Raji (cell line): Measurements from ENCODE around the gene SLFN14.

Experiments
- POLR2A ChIP-seq: IDR thresholded peaks from 2 replicates; pipeline ENCODE4 v1.6.1; 2011; ENCODE audit warnings: low read depth, low read length, control low read depth; ENCODE audit not compliant: insufficient read depth

Gene SLFN14

DNA sequence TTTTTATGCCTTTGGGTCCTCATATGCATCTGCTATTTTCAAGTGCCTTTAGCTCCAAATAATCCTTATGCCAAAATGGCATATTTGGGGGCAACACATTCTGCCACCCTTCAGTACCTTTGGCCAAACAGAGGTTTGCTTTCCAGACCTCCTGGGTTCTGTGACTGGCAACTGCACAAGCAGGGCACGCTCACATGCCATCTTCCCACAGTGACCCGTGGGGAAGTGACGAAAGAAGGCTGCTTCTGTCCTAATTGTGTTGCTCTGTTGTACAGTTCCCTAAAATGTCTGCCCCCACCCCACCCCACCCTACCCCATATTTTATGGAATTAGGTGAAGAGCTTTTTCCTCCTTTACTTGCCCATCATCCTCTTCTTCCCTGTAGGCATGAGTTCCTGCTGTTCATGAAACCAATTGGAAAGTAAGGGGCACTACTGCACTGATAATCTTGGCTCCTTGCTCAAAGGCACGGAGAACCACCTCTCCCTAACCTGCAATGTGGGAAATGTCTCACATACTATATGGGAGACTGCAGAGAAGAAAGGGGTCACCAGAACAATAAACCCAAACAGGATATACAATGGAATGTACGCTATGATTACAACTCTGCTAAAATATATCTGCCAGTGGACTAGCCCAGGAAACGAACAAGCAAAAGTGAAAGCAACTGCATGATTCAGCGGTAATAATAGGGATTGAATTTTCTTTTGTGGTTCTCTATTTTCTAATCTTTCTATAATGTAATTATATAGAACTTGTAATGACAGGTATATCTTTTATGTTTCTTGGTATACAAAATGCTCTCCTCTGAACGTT is 19.8 kb downstream of the SLFN14 start:
- TF ChIP-seq POLR2A: no peak

DNA sequence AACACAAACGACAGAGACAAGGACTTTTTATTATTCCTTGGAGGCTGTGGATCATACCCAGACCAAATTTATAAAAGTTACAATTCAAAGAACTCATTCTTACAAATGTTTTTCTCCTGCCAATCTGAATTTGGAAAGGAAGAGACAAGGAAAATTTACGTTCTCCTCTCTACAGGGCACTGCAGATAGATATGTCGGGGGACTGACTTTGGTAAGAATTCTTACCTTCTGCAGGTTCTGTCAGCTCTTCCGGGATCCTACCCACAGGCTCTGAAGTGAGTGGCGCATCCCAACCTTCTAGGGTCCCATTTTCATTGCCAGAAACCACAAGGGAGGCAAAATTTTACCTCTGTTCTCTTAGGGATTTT is 21.0 kb downstream of the SLFN14 start:
- TF ChIP-seq POLR2A: no peak

DNA sequence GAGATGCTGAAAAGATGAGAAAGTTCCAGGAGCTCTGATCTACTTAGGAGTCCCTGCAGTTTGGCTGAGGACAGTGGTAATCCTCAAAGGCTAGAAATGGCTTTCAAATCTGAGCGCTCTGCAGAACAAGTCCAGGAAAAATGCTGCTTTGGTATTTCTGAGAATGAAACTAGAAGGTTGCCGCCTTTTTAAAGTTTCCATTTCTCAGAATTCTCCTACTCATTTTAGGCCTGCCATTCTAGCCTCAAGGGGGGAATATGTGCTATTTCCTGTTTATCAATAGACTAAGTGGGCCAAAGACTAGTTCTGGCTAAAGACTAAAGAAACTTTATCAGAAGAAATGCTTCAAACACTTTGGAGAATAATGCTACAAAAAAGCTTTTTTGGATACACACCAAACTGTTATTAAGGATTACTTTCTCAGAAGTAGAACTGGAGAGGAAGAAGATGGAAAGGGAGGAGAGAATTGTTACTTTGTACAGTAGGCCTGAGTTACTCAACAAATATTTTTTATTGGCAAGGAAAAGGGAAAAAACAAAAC is 22.9 kb downstream of the SLFN14 start, which contains the start of gene SLFN12L:
SLFN12L (minus strand) TSS at position 78 of the 541 bp plus-strand sequence. CDS start 15,314 bp downstream, outside the sequence.
- no peak for TF ChIP-seq POLR2A

DNA sequence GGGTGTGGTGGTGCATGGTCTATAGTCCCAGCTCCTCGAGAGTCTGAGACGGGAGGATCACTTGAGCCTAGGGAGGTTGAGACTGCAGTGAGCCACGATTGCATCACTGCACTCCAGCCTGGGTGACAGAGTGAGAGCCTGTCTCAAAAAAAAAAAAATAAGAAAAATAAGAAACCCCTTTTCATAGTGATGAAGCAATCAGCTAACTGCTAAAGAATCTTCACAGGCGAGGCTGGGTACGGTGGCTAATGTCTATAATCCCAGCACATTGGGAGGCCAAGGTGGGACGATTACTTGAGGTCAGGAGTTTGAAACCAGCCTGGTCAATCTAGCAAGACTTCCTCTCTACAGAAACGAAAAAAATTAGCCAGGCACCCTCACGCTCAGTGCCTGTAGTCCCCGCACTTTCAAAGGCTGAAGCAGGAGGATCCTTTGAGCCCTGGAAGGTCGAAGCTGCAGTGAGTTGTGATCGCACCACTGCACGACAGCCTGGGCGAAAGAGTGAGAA is 23.9 kb downstream of the SLFN14 start:
- no peak for TF ChIP-seq POLR2A

DNA sequence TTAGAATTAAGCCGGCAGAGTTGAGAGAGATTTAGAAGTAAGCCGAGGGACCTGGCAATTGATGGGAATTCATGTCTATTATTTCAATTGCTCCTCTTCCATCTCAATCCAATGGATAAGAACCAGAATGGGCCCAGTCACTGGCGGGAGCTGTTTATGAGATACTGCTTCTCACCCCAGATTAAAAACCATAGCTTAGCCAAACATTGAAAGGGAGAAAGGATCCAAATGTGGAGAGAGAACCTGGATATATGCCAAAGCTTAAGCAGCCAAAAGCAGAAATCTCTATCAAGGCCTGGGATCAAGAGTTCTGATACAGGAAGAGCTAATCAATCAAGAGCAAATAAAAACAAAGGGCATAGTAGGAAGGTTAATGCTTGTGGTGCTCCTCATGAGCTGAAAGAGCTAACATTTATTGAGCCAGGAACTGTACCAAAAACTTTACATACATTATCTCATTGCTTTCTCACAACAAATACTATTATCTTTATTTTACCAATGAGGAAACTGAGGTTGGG is 26.0 kb downstream of the SLFN14 start:
- no peak for TF ChIP-seq POLR2A

DNA sequence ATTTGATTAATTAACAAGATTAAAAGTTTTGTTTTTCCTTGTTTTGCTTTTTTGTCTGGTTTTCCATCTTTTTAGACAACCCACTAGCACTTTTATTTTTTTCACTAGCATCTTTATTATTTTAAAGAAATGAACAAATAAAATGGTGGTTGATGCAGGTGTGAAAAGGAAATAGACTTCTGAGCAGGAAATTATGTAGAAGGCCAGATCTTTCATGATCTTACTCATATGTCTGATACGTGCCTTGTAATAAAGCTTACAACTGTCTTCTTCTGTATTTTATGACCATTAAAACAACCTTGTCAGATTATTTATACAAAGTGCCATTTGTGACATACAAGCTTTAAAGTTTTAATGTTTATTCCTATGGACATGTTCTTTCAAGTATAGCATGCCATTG is 29.5 kb downstream of the SLFN14 start:
- TF ChIP-seq POLR2A: no peak

DNA sequence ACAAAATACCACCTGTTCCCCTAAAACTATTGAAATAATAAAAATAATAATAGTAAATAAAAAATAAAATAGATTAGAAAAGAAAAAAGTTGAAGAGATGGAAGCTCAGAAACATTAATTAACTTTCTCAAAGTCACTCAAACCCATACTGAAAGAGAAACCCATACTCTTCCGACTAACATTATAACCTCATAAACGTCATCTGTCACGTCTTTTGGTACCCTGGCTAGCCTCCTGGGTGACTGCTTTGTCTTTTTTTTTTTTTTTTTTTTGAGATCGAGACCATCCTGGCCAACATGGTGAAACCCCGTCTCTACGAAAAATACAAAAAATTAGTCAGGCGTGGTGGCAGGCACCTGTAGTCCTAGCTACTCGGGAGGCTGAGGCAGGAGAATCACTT is 30.8 kb downstream of the SLFN14 start:
- TF ChIP-seq POLR2A: no peak

DNA sequence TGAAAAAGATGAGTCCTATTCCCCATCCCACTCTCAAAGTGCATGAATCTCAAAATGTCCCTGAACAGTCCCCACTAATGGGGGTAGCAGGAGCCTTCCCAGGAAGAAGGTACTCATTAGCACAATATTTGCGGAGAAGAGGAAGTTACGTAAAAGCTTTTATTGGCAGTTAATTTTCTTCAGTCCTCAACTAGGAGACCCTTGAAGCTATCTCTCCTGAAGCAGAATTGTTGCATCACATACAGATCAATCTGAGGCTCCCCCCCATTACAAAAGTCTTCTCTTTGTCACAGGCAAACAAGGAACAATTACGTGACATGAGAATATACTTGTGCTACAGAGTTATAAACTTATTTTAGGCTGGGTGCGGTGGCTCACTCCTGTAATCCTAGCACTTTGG is 37.3 kb downstream of the SLFN14 start:
- TF ChIP-seq POLR2A: no peak

DNA sequence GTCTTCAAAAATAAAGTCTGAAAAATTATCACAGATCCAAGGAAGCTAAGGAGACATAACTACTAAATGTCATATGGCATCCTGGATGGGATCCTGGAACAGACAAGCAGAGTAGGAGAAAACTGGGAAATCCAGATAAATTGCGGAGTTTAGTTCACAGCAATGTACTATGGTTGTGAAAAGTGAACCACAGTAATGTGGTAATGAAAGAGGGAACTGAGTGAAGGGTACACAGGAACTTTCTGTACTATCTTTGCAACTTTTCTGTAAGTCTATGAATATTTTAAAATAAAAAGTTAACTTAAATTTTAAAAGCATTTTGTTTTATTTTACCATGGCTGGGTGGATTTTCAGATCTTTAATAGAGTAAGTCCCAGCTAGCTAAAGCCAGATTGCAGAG is 39.5 kb downstream of the SLFN14 start:
- TF ChIP-seq POLR2A: no peak

DNA sequence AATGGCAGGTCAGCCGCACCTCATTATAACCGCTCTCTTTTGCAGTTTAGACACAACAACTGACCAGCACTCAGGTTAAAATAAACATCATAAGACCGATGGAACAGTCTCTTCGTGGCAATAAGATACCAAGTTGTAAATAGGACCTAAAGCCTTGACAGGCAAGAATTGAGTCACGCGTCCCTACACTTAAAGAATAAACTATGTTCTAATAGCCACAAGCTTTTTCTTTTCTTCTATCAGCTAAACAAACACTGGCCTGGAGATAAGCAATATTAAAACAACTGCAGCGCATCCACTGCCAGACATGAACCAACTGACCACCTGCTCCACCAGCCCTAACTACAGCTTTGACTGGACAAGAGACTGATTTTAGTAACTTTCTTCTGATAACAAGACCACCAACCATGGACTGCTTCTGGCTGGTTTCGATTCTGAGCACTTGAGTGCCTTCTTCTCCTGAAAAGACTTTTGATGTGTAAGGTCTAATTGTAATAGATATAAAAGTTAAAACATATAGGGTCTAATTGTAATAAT is 40.6 kb downstream of the SLFN14 start:
- no peak for TF ChIP-seq POLR2A

DNA sequence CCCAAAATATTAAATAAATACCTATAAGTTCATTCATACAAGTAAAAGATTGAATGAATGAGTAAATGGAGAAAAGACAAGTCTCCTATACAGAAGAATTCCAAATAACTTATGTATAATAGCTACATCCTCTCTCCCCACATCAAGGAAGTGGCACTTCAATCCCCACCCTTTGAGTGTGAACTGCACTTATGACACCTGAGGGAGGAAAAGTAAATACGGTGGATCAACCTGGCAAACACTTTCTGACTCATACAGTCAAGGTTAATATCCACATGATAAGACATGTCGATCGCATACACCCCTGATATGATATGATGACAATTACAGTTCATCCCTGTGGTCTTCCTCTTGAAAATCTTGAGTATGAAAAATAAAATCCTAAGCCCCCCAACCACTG is 41.2 kb downstream of the SLFN14 start:
- TF ChIP-seq POLR2A: no peak

DNA sequence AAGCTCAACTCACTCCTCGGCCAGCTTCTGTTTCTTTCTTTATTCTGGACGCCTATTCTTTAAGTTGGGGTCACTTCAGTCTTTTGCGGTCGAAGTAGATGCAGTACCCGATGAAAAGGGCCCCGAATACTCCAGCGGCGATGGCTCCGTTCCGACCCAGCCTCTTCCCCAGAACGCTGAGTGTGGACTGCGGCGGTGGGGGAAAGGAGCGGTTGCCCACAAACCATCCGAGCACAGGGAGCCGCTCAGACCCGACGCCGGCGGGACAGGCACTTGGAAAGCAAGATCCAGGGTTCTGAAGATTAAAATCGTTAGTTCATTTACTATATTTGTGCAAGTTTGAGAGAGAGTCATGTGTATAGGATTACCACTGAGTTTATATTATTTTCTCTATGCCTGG is 45.6 kb downstream of the SLFN14 start:
- no peak for TF ChIP-seq POLR2A

DNA sequence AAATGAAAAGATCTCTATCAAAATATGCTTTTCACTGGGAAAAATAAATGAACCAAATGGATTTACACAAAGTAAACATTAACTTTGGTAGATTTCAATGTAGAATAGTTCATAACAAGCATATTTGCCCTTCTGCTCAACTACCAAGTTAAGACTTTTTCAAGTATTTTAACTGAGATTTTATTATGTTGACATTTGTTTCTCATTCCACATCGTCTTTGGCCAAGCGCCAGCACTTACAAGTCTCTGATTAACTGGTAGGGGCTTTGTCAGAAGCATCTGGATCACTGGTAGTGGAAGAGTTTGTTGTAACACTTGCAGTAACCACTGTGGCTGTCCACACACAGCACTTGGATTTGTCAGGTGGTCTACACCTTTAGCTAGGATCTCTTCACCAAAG is 46.1 kb downstream of the SLFN14 start:
- TF ChIP-seq POLR2A: no peak
